Muscle layer of duodenum (tissue), 2 donors: ENCODE results near the gene CWC27.

Source experiments
- H3K27ac ChIP-seq: one replicate; pipeline ENCODE4 v1.7.0; 2013; ENCODE audit warnings: mild to moderate bottlenecking, low read length
- H3K27me3 ChIP-seq: one replicate; pipeline ENCODE4 v1.7.0; 2013; ENCODE audit warnings: low read depth, mild to moderate bottlenecking, control low read depth, low read length
- H3K36me3 ChIP-seq, 2 donors: one replicate each; pipeline ENCODE4 v1.7.0; 2013; ENCODE audit warnings: low read length in 2 of 2, control low read depth in 1 of 2, mild to moderate bottlenecking in 1 of 2; ENCODE audit not compliant: insufficient read depth in 2 of 2, control insufficient read depth in 1 of 2
- H3K4me1 ChIP-seq, 2 donors: one replicate each; pipeline ENCODE4 v1.7.0; 2013; ENCODE audit warnings: low read length in 2 of 2, mild to moderate bottlenecking in 2 of 2, control low read depth in 1 of 2, moderate library complexity in 1 of 2; ENCODE audit not compliant: insufficient read depth in 2 of 2, control insufficient read depth in 1 of 2
- H3K4me3 ChIP-seq, 2 donors: one replicate each; pipeline ENCODE4 v1.7.0; 2013; ENCODE audit warnings: low read length in 2 of 2, low read depth in 1 of 2, mild to moderate bottlenecking in 1 of 2
- H3K9me3 ChIP-seq, 2 donors: one replicate each; pipeline ENCODE4 v1.7.0; 2013; ENCODE audit warnings: low read length in 2 of 2, control low read depth in 1 of 2, mild to moderate bottlenecking in 1 of 2; ENCODE audit not compliant: control insufficient read depth in 1 of 2
- donor health status: healthy.

CWC27 gene

DNA sequence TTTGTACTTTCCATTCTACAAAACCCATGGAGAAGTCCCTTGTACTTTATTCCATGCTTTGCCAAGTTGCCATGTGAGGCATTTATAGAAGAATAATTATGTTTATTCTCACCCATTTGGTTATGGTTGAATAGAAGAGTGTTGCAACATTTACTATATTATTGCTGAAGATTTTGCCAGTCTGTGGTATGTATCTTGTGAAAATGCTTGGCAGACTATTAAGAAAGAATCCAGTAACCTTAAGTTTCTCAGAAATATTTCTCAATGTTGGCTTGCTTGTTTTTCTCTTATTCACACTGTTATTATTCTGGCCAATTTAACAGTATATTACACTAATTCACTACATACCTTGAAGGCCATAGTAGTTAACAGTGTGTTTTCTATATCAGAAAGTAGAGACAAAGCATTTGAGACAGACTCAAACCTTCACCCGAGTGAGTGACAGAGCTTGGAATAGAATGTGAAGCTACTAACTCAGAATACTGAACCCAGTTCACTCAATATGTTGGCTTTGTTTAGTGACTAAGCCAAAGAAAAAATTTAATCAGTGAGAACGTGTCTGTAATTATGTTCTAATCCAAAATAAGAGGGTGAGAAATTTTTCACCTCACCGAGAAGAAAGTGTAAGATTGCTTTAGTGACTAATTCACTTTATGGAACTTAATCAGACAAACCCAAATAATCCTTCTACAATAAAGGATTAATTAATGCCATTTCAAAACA, 184.4 kb downstream of the CWC27 start:
- Histone ChIP-seq H3K4me3 (no peak overlapping the region), H3K27me3 (no peaks in the 10 kb centered on the region), H3K27ac (no peak overlapping the region), H3K4me1 (no peaks in the 10 kb centered on the region), H3K9me3 (no peaks in the 10 kb centered on the region), H3K36me3 (no peaks in the 10 kb centered on the region)

- no peaks in the 10 kb centered on the region for H3K27me3 ChIP-seq
- no peaks in the 10 kb centered on the region for H3K9me3 ChIP-seq
- no peaks in the 10 kb centered on the region for H3K4me1 ChIP-seq
- no peaks in the 10 kb centered on the region for H3K36me3 ChIP-seq
- no peak overlapping the region for H3K4me3 ChIP-seq
- H3K27ac ChIP-seq: no peak overlapping the region
Observed at GRCh38 chr5:64954518-64954917, 185.8 kb downstream of the CWC27 start.

GRCh38 chr5:64958757-64959391, 190.1 kb downstream of the CWC27 start:
- H3K27ac ChIP-seq: no peak overlapping the region
- no peaks in the 10 kb centered on the region for H3K27me3 ChIP-seq
- no peak overlapping the region for H3K4me3 ChIP-seq
- peaks cover 4 to 8% of the 10 kb centered on the region in 2 donors for H3K9me3 ChIP-seq
- H3K36me3 ChIP-seq: no peaks in the 10 kb centered on the region
- H3K4me1 ChIP-seq: no peaks in the 10 kb centered on the region

- H3K4me1 ChIP-seq: no peaks in the 10 kb centered on the region
- no peak overlapping the region for H3K4me3 ChIP-seq
- H3K9me3 ChIP-seq: peaks cover 4 to 9% of the 10 kb centered on the region in 2 donors
- no peaks in the 10 kb centered on the region for H3K36me3 ChIP-seq
- no peak overlapping the region for H3K27ac ChIP-seq
- no peaks in the 10 kb centered on the region for H3K27me3 ChIP-seq
Observed at GRCh38 chr5:64963278-64963677, 194.5 kb downstream of the CWC27 start.

DNA sequence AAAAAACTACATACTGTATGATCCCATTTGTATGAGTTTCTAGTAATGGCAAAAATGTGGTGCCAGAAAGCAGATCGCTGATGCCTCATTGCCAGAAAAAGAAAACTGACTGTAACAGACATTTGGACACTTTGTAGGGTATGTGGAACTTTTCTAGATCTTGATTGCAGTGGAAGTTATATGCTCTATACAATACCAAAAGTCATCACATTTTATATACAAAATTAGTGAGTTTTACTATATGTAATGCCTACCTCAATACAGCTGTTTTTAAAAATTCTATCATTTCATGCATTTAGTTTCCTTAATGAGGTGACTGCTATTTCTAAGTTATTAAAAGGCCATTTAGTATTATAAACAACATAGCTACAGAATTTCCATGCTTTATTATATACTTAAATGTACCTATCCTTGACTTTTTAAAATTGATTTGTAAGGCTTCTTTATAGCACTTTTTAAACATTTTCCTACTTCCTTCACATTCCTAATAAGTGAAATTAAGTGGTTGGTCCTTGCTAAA, 199.9 kb downstream of the CWC27 start:
- no peaks in the 10 kb centered on the region for H3K27me3 ChIP-seq
- H3K4me3 ChIP-seq: no peak overlapping the region
- no peaks in the 10 kb centered on the region for H3K36me3 ChIP-seq
- H3K4me1 ChIP-seq: no peaks in the 10 kb centered on the region
- peaks cover 0 to 3% of the 10 kb centered on the region in 2 donors for H3K9me3 ChIP-seq
- no peak overlapping the region for H3K27ac ChIP-seq

DNA sequence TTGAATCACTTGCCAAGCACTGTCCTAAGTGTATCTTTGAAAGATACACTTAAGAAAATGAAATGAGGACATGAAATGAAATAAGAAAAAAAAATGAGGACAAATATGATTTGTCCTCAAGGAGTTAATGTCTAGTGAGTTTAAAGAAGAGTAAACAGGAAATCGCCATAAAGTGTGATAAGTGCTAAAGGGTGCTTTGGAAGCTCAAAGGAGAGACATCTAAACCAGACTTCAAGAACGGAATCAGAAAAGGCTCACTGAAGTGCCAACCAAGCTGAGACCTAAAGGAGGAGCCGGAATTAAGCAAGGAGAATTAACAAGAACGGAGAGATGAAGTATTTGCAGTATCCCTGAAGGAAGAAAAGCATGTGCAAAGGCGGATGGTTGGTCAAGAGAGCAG, 200.8 kb downstream of the CWC27 start:
- H3K4me3 ChIP-seq: no peak overlapping the region
- no peaks in the 10 kb centered on the region for H3K27me3 ChIP-seq
- no peak overlapping the region for H3K27ac ChIP-seq
- H3K4me1 ChIP-seq: no peaks in the 10 kb centered on the region
- H3K36me3 ChIP-seq: no peaks in the 10 kb centered on the region
- no peaks in the 10 kb centered on the region for H3K9me3 ChIP-seq

DNA sequence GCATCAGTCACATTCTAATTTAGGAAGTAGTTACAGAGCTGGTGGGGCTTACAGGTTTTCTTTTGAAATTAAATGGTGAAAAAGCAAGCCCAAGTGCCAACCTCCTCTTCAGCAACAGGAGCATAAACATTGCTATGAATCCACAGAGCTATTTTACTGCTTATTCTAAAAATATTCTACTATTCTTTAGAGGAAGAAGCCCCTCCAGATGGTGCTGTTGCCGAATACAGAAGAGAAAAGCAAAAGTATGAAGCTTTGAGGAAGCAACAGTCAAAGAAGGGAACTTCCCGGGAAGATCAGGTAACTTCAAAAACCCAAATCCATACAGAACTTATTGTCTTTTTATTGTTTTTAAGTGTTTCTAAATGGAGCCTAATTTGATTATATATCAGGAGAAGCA, 202.8 kb downstream of the CWC27 start:
- H3K4me3 ChIP-seq: no peak overlapping the region
- no peak overlapping the region for H3K27ac ChIP-seq
- no peaks in the 10 kb centered on the region for H3K9me3 ChIP-seq
- no peaks in the 10 kb centered on the region for H3K27me3 ChIP-seq
- H3K36me3 ChIP-seq: no peaks in the 10 kb centered on the region
- H3K4me1 ChIP-seq: no peaks in the 10 kb centered on the region

DNA sequence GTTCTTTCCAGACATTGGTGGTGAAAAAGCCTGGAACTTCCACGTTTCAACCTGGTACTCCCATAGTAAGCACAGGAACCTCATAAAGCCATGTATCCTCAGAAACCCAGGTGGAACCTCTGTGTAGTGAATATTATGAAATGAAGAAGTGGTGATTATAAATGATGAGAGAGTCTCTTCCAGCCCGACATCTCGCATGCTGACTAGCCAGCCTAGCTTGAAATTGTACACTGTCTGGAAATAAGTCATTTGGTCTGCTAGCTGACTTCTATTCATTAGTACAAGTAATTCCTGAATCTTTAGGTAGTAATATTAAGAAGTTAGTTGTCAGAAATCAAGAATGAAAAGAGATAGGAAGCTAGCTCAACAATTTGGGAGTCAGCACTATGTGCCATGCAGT, 203.3 kb downstream of the CWC27 start:
- Histone ChIP-seq H3K4me1 (no peaks in the 10 kb centered on the region), H3K9me3 (no peaks in the 10 kb centered on the region), H3K27me3 (no peaks in the 10 kb centered on the region), H3K27ac (no peak overlapping the region), H3K4me3 (no peak overlapping the region), H3K36me3 (peaks cover 0 to 1% of the 10 kb centered on the region in 2 donors)

DNA sequence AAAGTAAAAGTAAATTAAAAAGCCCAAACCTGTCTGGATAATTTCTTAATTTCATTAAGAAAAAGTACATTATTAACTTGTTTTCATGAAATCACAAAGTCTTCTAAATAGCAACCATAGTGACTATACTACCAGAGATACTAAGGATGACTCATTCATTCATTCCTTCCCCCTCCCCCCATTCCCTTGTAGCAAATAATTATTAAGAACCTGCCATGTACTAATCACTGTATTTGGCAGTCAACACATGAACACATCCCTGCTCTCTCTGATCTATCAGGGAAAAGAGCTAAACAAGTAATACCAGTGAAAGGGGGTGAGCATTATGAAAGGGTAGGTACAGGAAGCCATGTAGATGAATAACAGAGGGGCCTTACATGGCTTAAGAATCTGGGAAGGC, 203.9 kb downstream of the CWC27 start:
- Histone ChIP-seq H3K4me3 (no peak overlapping the region), H3K27me3 (no peaks in the 10 kb centered on the region), H3K9me3 (no peaks in the 10 kb centered on the region), H3K36me3 (peaks cover 0 to 4% of the 10 kb centered on the region in 2 donors), H3K27ac (no peak overlapping the region), H3K4me1 (no peaks in the 10 kb centered on the region)

GRCh38 chr5:64973215-64973614, 204.5 kb downstream of the CWC27 start:
- no peaks in the 10 kb centered on the region for H3K27me3 ChIP-seq
- H3K4me1 ChIP-seq: no peaks in the 10 kb centered on the region
- H3K27ac ChIP-seq: no peak overlapping the region
- no peaks in the 10 kb centered on the region for H3K9me3 ChIP-seq
- no peak overlapping the region for H3K4me3 ChIP-seq
- peaks cover 0 to 4% of the 10 kb centered on the region in 2 donors for H3K36me3 ChIP-seq

- Histone ChIP-seq H3K9me3 (no peaks in the 10 kb centered on the region), H3K27me3 (no peaks in the 10 kb centered on the region), H3K27ac (no peak overlapping the region), H3K4me3 (no peak overlapping the region), H3K36me3 (peaks cover 0 to 4% of the 10 kb centered on the region in 2 donors), H3K4me1 (no peaks in the 10 kb centered on the region)
Observed at GRCh38 chr5:64977779-64978178, 209.0 kb downstream of the CWC27 start.
